DOHH2 (cell line): ENCODE data around the gene HMSD.
"Not testable (repeated sequence)": the region's sequence is repeated elsewhere in the genome, so short reads cannot be mapped to it uniquely, and the experiment has no call there.

Source experiments
- H3F3A ChIP-seq: fragments of 200-600 bp; sonication (generic), shearing (Covaris generic); 2 replicates; pipeline ENCODE4 v1.6.0; 2016; ENCODE audit warnings: antibody characterized with exemption, mild to moderate bottlenecking; ENCODE audit not compliant: control insufficient read depth, insufficient read depth
- H3K27ac ChIP-seq: fragments of 200-600 bp; sonication (generic); 2 replicates; pipeline ENCODE4 v1.5.1; 2014; ENCODE audit warnings: low read depth, mild to moderate bottlenecking, low read length, moderate library complexity
- H3K27me3 ChIP-seq: fragments of 200-600 bp; sonication (generic); 2 replicates; pipeline ENCODE4 v1.6.1; 2014; ENCODE audit warnings: mild to moderate bottlenecking, low read length, mixed read lengths; ENCODE audit not compliant: control insufficient read depth
- H3K36me3 ChIP-seq: fragments of 200-600 bp; sonication (generic); 2 replicates; pipeline ENCODE4 v1.6.1; 2014; ENCODE audit warnings: mild to moderate bottlenecking, low read length, moderate library complexity, mixed read lengths; ENCODE audit not compliant: control insufficient read depth
- H3K4me1 ChIP-seq: fragments of 200-600 bp; sonication (generic); 2 replicates; pipeline ENCODE4 v1.6.1; 2014; ENCODE audit warnings: mild to moderate bottlenecking, low read length, mixed read lengths; ENCODE audit not compliant: control insufficient read depth
- H3K4me2 ChIP-seq: fragments of 200-600 bp; sonication (generic); 2 replicates; pipeline ENCODE4 v1.6.0; 2014; ENCODE audit warnings: mild to moderate bottlenecking, low read length, moderate library complexity
- H3K4me3 ChIP-seq: fragments of 200-600 bp; sonication (generic); 2 replicates; pipeline ENCODE4 v1.5.1; 2014; ENCODE audit warnings: mild to moderate bottlenecking, low read length, mixed read lengths
- H3K79me2 ChIP-seq: fragments of 200-600 bp; sonication (generic); 2 replicates; pipeline ENCODE4 v1.6.1; 2014; ENCODE audit warnings: mild to moderate bottlenecking, low read length, mixed read lengths; ENCODE audit not compliant: control insufficient read depth
- H3K9me2 ChIP-seq: fragments of 200-600 bp; sonication (generic); replicated peaks from 2 replicates; pipeline ENCODE4 v1.6.1; 2014; ENCODE audit warnings: mild to moderate bottlenecking, low read length, mixed read lengths; ENCODE audit not compliant: control insufficient read depth
- H3K9me3 ChIP-seq: fragments of 200-600 bp; sonication (generic); 2 replicates; pipeline ENCODE4 v1.6.1; 2014; ENCODE audit warnings: antibody characterized with exemption, low read length, mixed read lengths; ENCODE audit not compliant: control insufficient read depth, insufficient read depth
- H4K20me1 ChIP-seq: fragments of 200-600 bp; sonication (generic); 2 replicates; pipeline ENCODE4 v1.6.0; 2014; ENCODE audit warnings: low read depth, mild to moderate bottlenecking, antibody characterized with exemption, low read length, moderate library complexity; ENCODE audit not compliant: control insufficient read depth, insufficient read depth
- CTCF ChIP-seq: fragments of 200-600 bp; sonication (generic); IDR thresholded peaks from one replicate; pipeline ENCODE4 v1.5.1; 2014; ENCODE audit warnings: antibody characterized with exemption, mild to moderate bottlenecking, low read depth, low read length; ENCODE audit not compliant: poor library complexity, severe bottlenecking
- EZH2phosphoT487 ChIP-seq: fragments of 200-600 bp; sonication (generic); IDR thresholded peaks from 2 replicates; pipeline ENCODE4 v1.6.1; 2017; ENCODE audit warnings: borderline replicate concordance, mild to moderate bottlenecking, antibody characterized with exemption, low read length, moderate library complexity, mixed read lengths

HMSD gene

GRCh38 chr18:63940008-63940407 lies 9.1 kb upstream of the HMSD start:
- Histone ChIP-seq H3K4me2 (no peak overlapping the region), H3K4me1 (peaks cover 12% of the 10 kb centered on the region), H3K4me3 (no peak overlapping the region), H3F3A (no peaks in the 10 kb centered on the region), H3K9me2 (no peaks in the 10 kb centered on the region), H3K36me3 (no peaks in the 10 kb centered on the region), H3K27ac (no peak overlapping the region), H3K27me3 (peaks cover 22% of the 10 kb centered on the region), H3K9me3 (no peaks in the 10 kb centered on the region), H4K20me1 (no peaks in the 10 kb centered on the region), H3K79me2 (no peaks in the 10 kb centered on the region)
- TF ChIP-seq CTCF (no peak), EZH2phosphoT487 (no peak)

DNA sequence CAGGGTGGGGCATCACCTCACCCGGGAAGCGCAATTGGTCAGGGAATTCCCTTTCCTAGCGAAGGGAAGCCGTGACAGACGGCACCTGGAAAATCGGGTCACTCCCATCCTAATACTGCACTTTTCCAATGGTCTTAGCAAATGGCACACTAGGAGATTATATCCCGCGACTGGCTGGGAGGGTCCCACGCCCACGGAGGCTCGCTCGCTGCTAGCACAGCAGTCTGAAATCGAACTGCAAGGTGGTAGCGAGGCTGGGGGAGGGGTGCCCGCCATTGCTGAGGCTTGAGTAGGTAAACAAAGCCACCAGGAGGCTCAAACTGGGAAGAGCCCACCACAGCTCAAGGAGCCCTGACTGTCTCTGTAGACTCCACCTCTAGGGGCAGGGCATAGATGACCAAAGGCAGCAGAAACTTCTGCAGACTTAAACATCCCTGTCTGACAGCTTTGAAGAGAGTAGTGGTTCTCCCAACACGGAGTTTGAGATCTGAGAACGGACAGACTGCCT lies 8.5 kb upstream of the HMSD start:
- H3K4me3 ChIP-seq, result not testable (repeated sequence)

GRCh38 chr18:63947051-63947790 lies 1.9 kb upstream of the HMSD start:
- Histone ChIP-seq H3K27me3 (peaks cover 13% of the 10 kb centered on the region), H3F3A (no peaks in the 10 kb centered on the region), H3K27ac (no peak overlapping the region), H3K4me3 (no peak overlapping the region), H3K4me2 (no peak overlapping the region), H3K79me2 (no peaks in the 10 kb centered on the region), H3K4me1 (peaks cover 13% of the 10 kb centered on the region), H4K20me1 (no peaks in the 10 kb centered on the region), H3K36me3 (no peaks in the 10 kb centered on the region), H3K9me3 (no peaks in the 10 kb centered on the region), H3K9me2 (no peaks in the 10 kb centered on the region)
- TF ChIP-seq EZH2phosphoT487 (no peak), CTCF (no peak)

More for the DNA sequence above, 8.5 kb upstream of the HMSD start:
- not testable (repeated sequence) for H3F3A ChIP-seq, H3K36me3 ChIP-seq, H3K4me2 ChIP-seq, H3K9me2 ChIP-seq, H3K79me2 ChIP-seq, H4K20me1 ChIP-seq, H3K9me3 ChIP-seq, H3K27ac ChIP-seq
- Histone ChIP-seq H3K4me1 (peaks cover 12% of the 10 kb centered on the region), H3K27me3 (peaks cover 20% of the 10 kb centered on the region)

- H3K9me2 ChIP-seq, result no peaks in the 10 kb centered on the region
- no peaks in the 10 kb centered on the region for H3K36me3 ChIP-seq
- H3K27ac ChIP-seq, result no peak overlapping the region
- no peaks in the 10 kb centered on the region for H3K9me3 ChIP-seq
- peaks cover 13% of the 10 kb centered on the region for H3K27me3 ChIP-seq
- H3F3A ChIP-seq, result no peaks in the 10 kb centered on the region
- H3K4me1 ChIP-seq, result peaks cover 13% of the 10 kb centered on the region
- TF ChIP-seq EZH2phosphoT487 (no peak), CTCF (no peak)
- no peak overlapping the region for H3K4me3 ChIP-seq
- no peak overlapping the region for H3K4me2 ChIP-seq
- H4K20me1 ChIP-seq, result no peaks in the 10 kb centered on the region
- H3K79me2 ChIP-seq, result no peaks in the 10 kb centered on the region
Measured at GRCh38 chr18:63951302-63951705, 2.2 kb downstream of the HMSD start.
